ENCODE data around the gene ATP8B1. TPM values are rescaled to one million over a fixed set of nuclear protein-coding genes. Genes with fewer than 3 reads are reported as not detected.

ATP8B1 gene
- total RNA-seq, 1 experiment from 2014 or later = 8.5 TPM

- DNase-seq (ENCODE audit: low read depth) = peak; percentile 96
These were observed 172.9 kb downstream of the ATP8B1 start for GRCh38 chr18:57630002-57630753.

GRCh38 chr18:57629422-57629821 lies 173.7 kb downstream of the ATP8B1 start:
- no peak for DNase-seq (ENCODE audit: low read depth)

GRCh38 chr18:57627488-57627887 lies 175.6 kb downstream of the ATP8B1 start:
- DNase-seq (ENCODE audit: low read depth) = peak; percentile 45

GRCh38 chr18:57624988-57625387 lies 178.1 kb downstream of the ATP8B1 start:
- DNase-seq (ENCODE audit: low read depth) = peak; percentile 50

- DNase-seq (ENCODE audit: low read depth) = no peak
These were observed 181.9 kb downstream of the ATP8B1 start for GRCh38 chr18:57621246-57621604.

- DNase-seq (ENCODE audit: low read depth) = no peak
These were observed 183.2 kb downstream of the ATP8B1 start for GRCh38 chr18:57619876-57620275.

- no peak for DNase-seq (ENCODE audit: low read depth)
These were observed 184.2 kb downstream of the ATP8B1 start for GRCh38 chr18:57618910-57619309.

- no peak for DNase-seq (ENCODE audit: low read depth)
These were observed 199.2 kb downstream of the ATP8B1 start for GRCh38 chr18:57603871-57604270.

Other genes with a start within 250 kb of the ATP8B1 start
- gene FECH, start 216.6 kb downstream of the ATP8B1 start, total RNA-seq (2014; rRNA removed) = 35.9 and 62.2 TPM in 2 replicates
- gene NARS1, start 181.5 kb downstream of the ATP8B1 start, total RNA-seq (2014; rRNA removed) = 188 and 210 TPM in 2 replicates
- gene NEDD4L, start 240.9 kb upstream of the ATP8B1 start, total RNA-seq (2014; rRNA removed) = 18.1 and 19.1 TPM in 2 replicates

Measured in LHCN-M2 (cell line).